Adrenal gland (tissue), 12 donors: ENCODE results near the gene TDP2. TPM values are rescaled to one million over a fixed set of nuclear protein-coding genes. Genes with fewer than 3 reads are reported as not detected.

Source experiments
- DNase-seq, 7 donors: peaks; one replicate each; pipeline ENCODE4 v3.0.0-alpha.2; 2019 to 2020
- H3K27ac ChIP-seq, 5 donors: fragments of 200-600 bp; sonication (generic) in 4 of 5; 1 replicate in 3 of 5; 2 replicates in 2 of 5; pipeline versions ENCODE4 v1.5.1 to v1.8.0; 2016 to 2020; ENCODE audit warnings: mild to moderate bottlenecking in 1 of 5
- H3K27me3 ChIP-seq: fragments of 200-600 bp; 2 replicates; pipeline ENCODE4 v1.8.0; 2021
- H3K36me3 ChIP-seq, 2 donors: fragments of 200-600 bp; replicated peaks in 1 of 2; 1 replicate in 1 of 2; 2 replicates in 1 of 2; pipeline versions ENCODE4 v1.5.1 to v1.8.0; 2018 to 2022
- H3K4me1 ChIP-seq, 2 donors: fragments of 200-600 bp; replicated peaks in 1 of 2; 1 replicate in 1 of 2; 2 replicates in 1 of 2; pipeline versions ENCODE4 v1.5.1 to v1.8.0; 2018 to 2021
- H3K4me3 ChIP-seq, 4 donors: fragments of 200-600 bp; sonication (generic) in 3 of 4; one replicate each; pipeline ENCODE4 v1.5.1; 2016 to 2018
- H3K9me3 ChIP-seq, 3 donors: fragments of 200-600 bp; sonication (generic) in 1 of 3; replicated peaks in 1 of 3; 1 replicate in 2 of 3; 2 replicates in 1 of 3; pipeline versions ENCODE4 v1.5.1 to v1.8.0; 2016 to 2021
- CTCF ChIP-seq, 6 experiments: fragments of 450-650 bp in 4 of 6; fragments of 200-600 bp in 2 of 6; sonication (generic) in 1 of 6; IDR thresholded peaks; 1 replicate in 5 of 6; 2 replicates in 1 of 6; pipeline versions ENCODE4 v1.5.1 to v1.8.0; 2016 to 2021; ENCODE audit warnings: antibody characterized with exemption in 6 of 6, mild to moderate bottlenecking in 2 of 6, moderate library complexity in 1 of 6
- POLR2A ChIP-seq, 2 donors: fragments of 450-650 bp; IDR thresholded peaks; one replicate each; pipeline ENCODE4 v1.6.1; 2017; ENCODE audit warnings: antibody characterized with exemption in 2 of 2, mild to moderate bottlenecking in 2 of 2, moderate library complexity in 1 of 2
- WGBS, 4 donors: extraction: QIAGEN DNeasy Blood & Tissue Kit in 2 of 4; methylation state at CpG; one replicate each; pipeline versions ENCODE4 v1.1.5 to v1.1.7; 2013 to 2017; 5-methylcytosine and 5-hydroxymethylcytosine counted together
- intact Hi-C, 2 donors: fragments of 100-400 bp; cut with DNase I; formaldehyde crosslinking; loops; one replicate each; pipeline versions ENCODE4 v1.14.1 to v1.15.0; 2022 to 2023
- polyA plus RNA-seq, 3 donors: library from polyadenylated mRNA; stranded (reverse); fragments of 200-250 nt in 2 of 3; fragments of 350-450 nt in 1 of 3; fragmentation: Illumina TruSeq in 1 of 3; extraction: RNeasy Lipid Tissue Mini Kit (QIAGEN cat#74804) in 1 of 3; gene quantifications; one replicate each; pipeline ENCODE4 v1.2.3, GENCODE V29; 2013 to 2014
- total RNA-seq, 9 donors: library from RNA; depleted of rRNA in 4 of 9; stranded (reverse); fragments of >200 nt in 4 of 9; fragments of 120-200 nt in 1 of 9; fragmentation: NEBNext Ultra II Directional in 1 of 9; extraction: Animal tissue kit (Norgen Biotek cat#: 25700) in 1 of 9; gene quantifications; one replicate each; pipeline versions ENCODE4 v1.1.0 to v1.2.4, GENCODE V29; 2013 to 2023
- donor health status: healthy with polysubstance abuse.
- donor health status: Bipolar disorder and iron deficiency.
- donor health status: DM: yes; HTN: yes; CAD: no.
- donor health status: DM: no; HTN: no; CAD: no.
- donor health status: DM: no; HTN: no; CAD: no.
- donor health status: DM: yes; HTN: yes; CAD: no.

TDP2 gene
- total and polyA plus RNA-seq, 12 donors: 12.9 to 55.8 (median 33.0) TPM

DNA sequence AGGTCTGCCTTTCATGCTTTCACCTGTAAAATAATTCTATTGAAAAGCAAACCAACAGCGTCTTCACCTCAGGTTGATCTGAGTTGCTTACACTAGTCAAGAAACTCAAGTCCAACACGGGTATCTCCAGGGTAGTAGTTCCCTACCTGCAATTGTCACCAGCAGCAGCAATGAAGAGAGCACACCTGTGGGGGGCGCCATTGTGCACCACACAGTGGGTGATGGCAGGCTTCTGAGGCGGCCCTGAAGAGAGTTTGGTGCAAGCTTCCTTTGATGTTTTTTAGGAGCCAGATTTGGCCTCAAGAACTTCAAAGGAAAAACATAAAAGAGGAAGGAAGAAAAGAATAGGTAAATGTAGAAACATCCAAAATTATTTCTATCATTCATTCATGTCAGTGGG is 65.8 kb downstream of the TDP2 start:
- intact Hi-C loops: no loop called here
- WGBS, 4 donors: 51 to 60% (median 56%) methylated on average over 4 of the region's 4 CpGs
- Histone ChIP-seq H3K9me3 (no peaks in the 10 kb centered on the region), H3K4me1 (no peaks in the 10 kb centered on the region), H3K4me3 (no peak overlapping the region), H3K27me3 (no peaks in the 10 kb centered on the region), H3K36me3 (no peaks in the 10 kb centered on the region), H3K27ac (no peak overlapping the region)
- TF ChIP-seq POLR2A (IDR thresholded peaks at IDR 0.05) (no peak), CTCF (IDR thresholded peaks at IDR 0.05) (no peak)
- no peak for DNase-seq

Other genes starting within 250 kb of the TDP2 start
- gene GPLD1, start 177.3 kb downstream of the TDP2 start, total RNA-seq: 1 to 10 TPM in 5 of 9 donors, under 1 TPM in 4; 0.43 to 1.8 (median 1.1) TPM
- gene GPLD1, start 177.3 kb downstream of the TDP2 start, polyA plus RNA-seq: 1 to 10 TPM in 1 of 3 donors, under 1 TPM in 2; 0.34 to 1.0 (median 0.88) TPM
- gene ALDH5A1, start 171.9 kb downstream of the TDP2 start, total RNA-seq: 10 to 100 TPM in 5 of 9 donors, 1 to 10 TPM in 4; 6.6 to 23.1 (median 11.2) TPM
- gene ALDH5A1, start 171.9 kb downstream of the TDP2 start, polyA plus RNA-seq: 10 to 100 TPM in 1 of 3 donors, 1 to 10 TPM in 2; 3.2 to 14.2 (median 4.7) TPM
- gene KIAA0319, start 20.7 kb downstream of the TDP2 start, total RNA-seq: under 1 TPM in 4 of 9 donors, not detected in 5; 0.13 to 0.69 (median 0.23) TPM
- under 1 TPM; 0.17 to 0.48 (median 0.46) TPM for gene KIAA0319, start 20.7 kb downstream of the TDP2 start, polyA plus RNA-seq
- gene ACOT13, start 178 bp upstream of the TDP2 start, total RNA-seq: 10 to 100 TPM in 6 of 9 donors, 1 to 10 TPM in 3; 6.9 to 33.9 (median 19.6) TPM
- gene ACOT13, start 178 bp upstream of the TDP2 start, polyA plus RNA-seq: 100 to 1,000 TPM in 1 of 3 donors, 10 to 100 TPM in 2; 64.5 to 104 (median 76.6) TPM
- gene C6orf62, start 52.3 kb upstream of the TDP2 start, total RNA-seq: 100 to 1,000 TPM in 4 of 9 donors, 10 to 100 TPM in 5; 57.2 to 121 (median 98.9) TPM
- 100 to 1,000 TPM in 2 of 3 donors, 10 to 100 TPM in 1; 52.3 to 120 (median 106) TPM for gene C6orf62, start 52.3 kb upstream of the TDP2 start, polyA plus RNA-seq
- gene GMNN, start 108.0 kb upstream of the TDP2 start, total RNA-seq: 10 to 100 TPM in 4 of 9 donors, 1 to 10 TPM in 5; 5.3 to 60.3 (median 8.9) TPM
- 10 to 100 TPM in 1 of 3 donors, 1 to 10 TPM in 2; 4.1 to 22.0 (median 7.1) TPM for gene GMNN, start 108.0 kb upstream of the TDP2 start, polyA plus RNA-seq
- gene ARMH2, start 132.0 kb upstream of the TDP2 start, total RNA-seq: under 1 TPM in 1 of 9 donors, not detected in 8; 0.39 TPM
- not detected for gene ARMH2, start 132.0 kb upstream of the TDP2 start, polyA plus RNA-seq